Esophagus squamous epithelium (tissue), 4 donors: ENCODE measurements around the gene FRMD4A.

Experiments used
- CTCF ChIP-seq, 6 experiments: fragments of 450-650 bp in 4 of 6; fragments of 200-600 bp in 2 of 6; sonication (generic) in 2 of 6; IDR thresholded peaks; one replicate each; pipeline ENCODE4 v1.5.1; 2016 to 2019; ENCODE audit warnings: antibody characterized with exemption in 6 of 6, mild to moderate bottlenecking in 4 of 6, moderate library complexity in 4 of 6
- POLR2A ChIP-seq, 4 donors: fragments of 450-650 bp; IDR thresholded peaks; one replicate each; pipeline ENCODE4 v1.6.1; 2017; ENCODE audit warnings: antibody characterized with exemption in 4 of 4, mild to moderate bottlenecking in 4 of 4, moderate library complexity in 3 of 4

DNA sequence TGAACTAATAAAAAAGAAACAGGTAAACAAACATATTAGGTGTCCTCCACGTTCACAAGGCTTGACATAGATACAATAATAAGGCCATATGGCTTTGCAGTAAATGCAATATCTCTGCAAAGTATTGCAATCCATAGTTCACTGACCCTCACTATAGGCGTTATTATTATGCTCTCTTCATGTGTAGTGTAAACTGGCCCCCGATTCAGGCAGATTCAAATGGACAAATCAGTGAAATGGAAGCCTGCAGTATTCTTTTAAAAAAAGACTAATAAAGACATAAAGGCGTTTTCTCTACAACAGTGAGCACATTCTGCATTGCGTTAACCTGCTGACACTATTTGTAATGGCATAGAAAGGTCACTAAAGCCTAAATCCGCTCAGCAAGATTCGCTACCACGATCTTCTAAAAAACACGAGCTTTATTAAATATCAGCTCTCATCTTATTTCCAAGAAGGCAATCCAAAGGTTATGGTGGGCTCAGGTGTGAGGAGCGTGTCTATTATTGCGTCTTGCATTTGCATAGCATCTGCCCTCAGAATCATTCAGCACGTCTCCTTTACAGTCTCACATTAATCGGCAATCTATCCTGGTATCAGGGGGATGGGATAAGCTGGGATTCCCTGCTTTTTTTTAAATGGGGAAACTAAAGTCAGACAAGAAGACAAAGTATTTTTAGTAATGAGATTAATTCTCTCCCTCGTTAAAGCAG lies 36.2 kb downstream of the FRMD4A start:
- no peak for TF ChIP-seq CTCF (IDR thresholded peaks at IDR 0.05)
- TF ChIP-seq POLR2A (IDR thresholded peaks at IDR 0.05), result no peak
